Mucosa of descending colon (tissue), 3 donors: Measurements from ENCODE around the gene KRTAP12-1. TPM values are rescaled to one million over a fixed set of nuclear protein-coding genes. Genes with fewer than 3 reads are reported as not detected.
"Not testable (repeated sequence)": the region's sequence is repeated elsewhere in the genome, so short reads cannot be mapped to it uniquely, and the experiment has no call there.

Source experiments
- ATAC-seq: fragments of 200-7000 bp; cut with Tn5 transposase; one replicate; pipeline ENCODE4 v1.9.1; 2020; ENCODE audit warnings: mild to moderate bottlenecking, moderate library complexity
- DNase-seq, 3 donors: peaks; one replicate each; pipeline ENCODE4 v3.0.0-alpha.2; 2020
- H3K36me3 ChIP-seq: fragments of 200-600 bp; one replicate; pipeline ENCODE4 v1.8.0; 2021; ENCODE audit warnings: low read depth, mild to moderate bottlenecking
- H3K4me1 ChIP-seq: fragments of 200-600 bp; one replicate; pipeline ENCODE4 v1.8.0; 2021; ENCODE audit warnings: low read depth, mild to moderate bottlenecking
- H3K4me3 ChIP-seq: fragments of 200-600 bp; one replicate; pipeline ENCODE4 v1.8.0; 2021; ENCODE audit warnings: mild to moderate bottlenecking
- H3K9me3 ChIP-seq: fragments of 200-600 bp; one replicate; pipeline ENCODE4 v1.8.0; 2021; ENCODE audit warnings: mild to moderate bottlenecking
- CTCF ChIP-seq: fragments of 200-600 bp; IDR thresholded peaks from one replicate; pipeline ENCODE4 v1.8.0; 2022; ENCODE audit warnings: antibody characterized with exemption, mild to moderate bottlenecking
- intact Hi-C, 2 donors: fragments of 100-400 bp; cut with DNase I in 1 of 2; cut with micrococcal nuclease in 1 of 2; formaldehyde crosslinking; loops; one replicate each; pipeline versions ENCODE4 v1.11.0 to v1.11.1; 2022; cut with DNase I, micrococcal nuclease
- total RNA-seq, 3 donors: library from RNA; stranded (reverse); fragmentation: NEBNext Ultra II Directional in 2 of 3; extraction: Animal tissue kit (Norgen Biotek cat#: 25700) in 2 of 3; gene quantifications; one replicate each; pipeline versions ENCODE4 v1.2.1 to v1.2.4, GENCODE V29; 2021 to 2023
- donor health status: DM: no; HTN: no; CAD: no; lungs with moderate emphysema.
- donor health status: DM: no; HTN: no; CAD: no.
- donor health status: DM: no; HTN: yes; CAD: no.

Gene KRTAP12-1
- total RNA-seq, 3 donors from 2014 or later: not detected

GRCh38 chr21:44650973-44651675 lies 30.8 kb downstream of the KRTAP12-1 start:
- intact Hi-C loops: no loop called here
- Histone ChIP-seq H3K4me1 (no peaks in the 10 kb centered on the region), H3K9me3 (no peaks in the 10 kb centered on the region), H3K4me3 (no peak overlapping the region), H3K36me3 (no peaks in the 10 kb centered on the region)
- TF ChIP-seq CTCF: no peak
- no peak for ATAC-seq
- DNase-seq: no peak

- no peaks in the 10 kb centered on the region for H3K4me1 ChIP-seq
- no peak overlapping the region for H3K4me3 ChIP-seq
- intact Hi-C loops: no loop called here
- ATAC-seq: no peak
- TF ChIP-seq CTCF: no peak
- H3K36me3 ChIP-seq: no peaks in the 10 kb centered on the region
- H3K9me3 ChIP-seq: no peaks in the 10 kb centered on the region
- DNase-seq: no peak
Observed at GRCh38 chr21:44650265-44650972, 31.5 kb downstream of the KRTAP12-1 start.

GRCh38 chr21:44649521-44650100 lies 32.4 kb downstream of the KRTAP12-1 start:
- ATAC-seq: no peak
- no peak for DNase-seq

GRCh38 chr21:44648557-44649311 lies 33.2 kb downstream of the KRTAP12-1 start:
- Histone ChIP-seq H3K9me3 (peaks cover 3% of the 10 kb centered on the region), H3K36me3 (no peaks in the 10 kb centered on the region), H3K4me1 (no peaks in the 10 kb centered on the region), H3K4me3 (no peak overlapping the region)
- no peak for ATAC-seq
- intact Hi-C loops: no loop called here
- no peak for TF ChIP-seq CTCF
- DNase-seq: no peak

More at GRCh38 chr21:44649521-44650100, 32.4 kb downstream of the KRTAP12-1 start:
- no peak for TF ChIP-seq CTCF
- Histone ChIP-seq H3K9me3 (peaks cover 3% of the 10 kb centered on the region), H3K4me1 (no peaks in the 10 kb centered on the region), H3K4me3 (no peak overlapping the region), H3K36me3 (no peaks in the 10 kb centered on the region)
- intact Hi-C loops: no loop called here

- no peak for TF ChIP-seq CTCF
- intact Hi-C loops: no loop called here
- H3K9me3 ChIP-seq: peaks cover 3% of the 10 kb centered on the region
- H3K4me1 ChIP-seq: no peaks in the 10 kb centered on the region
- no peak overlapping the region for H3K4me3 ChIP-seq
- no peaks in the 10 kb centered on the region for H3K36me3 ChIP-seq
- ATAC-seq (no peak), DNase-seq (no peak)
Observed at GRCh38 chr21:44647222-44647552, 34.8 kb downstream of the KRTAP12-1 start.

GRCh38 chr21:44646366-44647221 lies 35.4 kb downstream of the KRTAP12-1 start, which contains the start of gene KRTAP10-11:
TSS of gene KRTAP10-11 (plus strand) at chr21:44646414. CDS start at chr21:44646459, 45 bp downstream.
- H3K4me3 ChIP-seq, DNase-seq, H3K4me1 ChIP-seq, H3K36me3 ChIP-seq, H3K9me3 ChIP-seq, ATAC-seq, intact Hi-C loops: not testable (repeated sequence)
